ENCODE measurements around the gene ANKS6.

- TF ChIP-seq CTCF (conservative IDR thresholded peaks at IDR 0.05; ENCODE audit: low read length) = no peak
- no peak for TF ChIP-seq EZH2phosphoT487 (IDR thresholded peaks at IDR 0.05; ENCODE audit: borderline replicate concordance)
These were observed 89.6 kb downstream of the ANKS6 start for GRCh38 chr9:98706651-98707165.

Data from Loucy (cell line).